Neural cell (in vitro differentiated cells): ENCODE results near the gene DGKI. TPM values are rescaled to one million over a fixed set of nuclear protein-coding genes. Genes with fewer than 3 reads are reported as not detected.

Source experiments
- H2AFZ ChIP-seq: fragments of 200-600, 300-800 bp; sonication (generic), shearing (Covaris generic); 2 replicates; pipeline ENCODE4 v1.6.0; 2014; ENCODE audit warnings: low read depth, mild to moderate bottlenecking, antibody characterized with exemption, low read length, moderate library complexity
- H3F3A ChIP-seq: fragments of 200-600 bp; shearing (Covaris generic); 2 replicates; pipeline ENCODE4 v1.6.1; 2016; ENCODE audit warnings: mild to moderate bottlenecking, moderate library complexity, mixed read lengths, antibody characterized with exemption, low read length; ENCODE audit not compliant: insufficient read depth, poor library complexity, severe bottlenecking
- H3K27ac ChIP-seq: fragments of 200-600, 300-800 bp; sonication (generic), shearing (Covaris generic); 2 replicates; pipeline ENCODE4 v1.5.1; 2014; ENCODE audit warnings: mild to moderate bottlenecking, low read length, moderate library complexity
- H3K27me3 ChIP-seq: fragments of 300-800, 200-600 bp; sonication (generic), shearing (Covaris generic); 2 replicates; pipeline ENCODE4 v1.6.0; 2014; ENCODE audit warnings: mild to moderate bottlenecking, low read depth, low read length, moderate library complexity; ENCODE audit not compliant: insufficient read depth
- H3K36me3 ChIP-seq: fragments of 300-800, 200-600 bp; sonication (generic), shearing (Covaris generic); 2 replicates; pipeline ENCODE4 v1.5.1; 2014; ENCODE audit warnings: mild to moderate bottlenecking, antibody characterized with exemption, low read length, moderate library complexity; ENCODE audit not compliant: insufficient read depth
- H3K4me2 ChIP-seq: fragments of 300-800, 200-600 bp; sonication (generic), shearing (Covaris generic); 2 replicates; pipeline ENCODE4 v1.6.0; 2014; ENCODE audit warnings: mild to moderate bottlenecking, low read length
- H3K4me3 ChIP-seq: fragments of 300-800, 200-600 bp; sonication (generic), shearing (Covaris generic); 2 replicates; pipeline ENCODE4 v1.5.1; 2014; ENCODE audit warnings: mild to moderate bottlenecking, low read length, moderate library complexity
- H3K79me2 ChIP-seq: fragments of 200-600 bp; shearing (Covaris generic); replicated peaks from 2 replicates; pipeline ENCODE4 v1.6.0; 2014; ENCODE audit warnings: mild to moderate bottlenecking, low read length, moderate library complexity; ENCODE audit not compliant: insufficient read depth
- H3K9ac ChIP-seq: fragments of 300-800, 200-600 bp; sonication (generic), shearing (Covaris generic); 2 replicates; pipeline ENCODE4 v1.6.1; 2016; ENCODE audit warnings: mild to moderate bottlenecking, low read length, mixed read lengths
- H3K9me2 ChIP-seq: fragments of 200-600 bp; shearing (Covaris generic); 2 replicates; pipeline ENCODE4 v1.6.1; 2016; ENCODE audit warnings: mild to moderate bottlenecking, low read length, mixed read lengths; ENCODE audit not compliant: insufficient read depth
- H3K9me3 ChIP-seq: fragments of 200-600, 300-800 bp; sonication (generic), shearing (Covaris generic); 2 replicates; pipeline ENCODE4 v1.6.1; 2016; ENCODE audit warnings: mild to moderate bottlenecking, mixed run types, low read length, moderate library complexity, mixed read lengths
- H4K20me1 ChIP-seq: fragments of 200-600 bp; shearing (Covaris generic); 2 replicates; pipeline ENCODE4 v1.6.1; 2016; ENCODE audit warnings: mild to moderate bottlenecking, mixed run types; ENCODE audit not compliant: insufficient read depth
- CTCF ChIP-seq: fragments of 450-650 bp; IDR thresholded peaks from 2 replicates; pipeline ENCODE4 v1.5.1; 2014; ENCODE audit warnings: antibody characterized with exemption, mild to moderate bottlenecking, moderate library complexity; ENCODE audit not compliant: poor library complexity, severe bottlenecking
- EP300 ChIP-seq: fragments of 450-650 bp; conservative IDR thresholded peaks from 2 replicates; pipeline ENCODE4 v1.6.1; 2014; ENCODE audit warnings: antibody characterized with exemption, mild to moderate bottlenecking, moderate library complexity; ENCODE audit not compliant: poor library complexity, severe bottlenecking
- EZH2 ChIP-seq: fragments of 200-600, 300-800 bp; shearing (Covaris generic), sonication (generic); IDR thresholded peaks from 2 replicates; pipeline ENCODE4 v1.6.1; 2014; ENCODE audit warnings: antibody characterized with exemption, low read length, borderline replicate concordance, mild to moderate bottlenecking; ENCODE audit not compliant: insufficient read depth, poor library complexity, severe bottlenecking
- MXI1 ChIP-seq: fragments of 450-650 bp; conservative IDR thresholded peaks from 2 replicates; pipeline ENCODE4 v1.6.1; 2014; ENCODE audit warnings: antibody characterized with exemption, mild to moderate bottlenecking; ENCODE audit not compliant: poor library complexity, severe bottlenecking
- POLR2AphosphoS5 ChIP-seq: IDR thresholded peaks from 2 replicates; pipeline ENCODE4 v1.6.1; 2012
- RAD21 ChIP-seq: fragments of 450-650 bp; conservative IDR thresholded peaks from 2 replicates; pipeline ENCODE4 v1.6.1; 2014; ENCODE audit warnings: antibody characterized with exemption, mild to moderate bottlenecking, moderate library complexity
- REST ChIP-seq: IDR thresholded peaks from 2 replicates; pipeline ENCODE4 v1.6.1; 2012; ENCODE audit warnings: borderline replicate concordance
- SMC3 ChIP-seq: fragments of 450-650 bp; conservative IDR thresholded peaks from 2 replicates; pipeline ENCODE4 v1.6.1; 2014; ENCODE audit warnings: antibody characterized with exemption, mild to moderate bottlenecking, moderate library complexity; ENCODE audit not compliant: poor library complexity
- TAF1 ChIP-seq: IDR thresholded peaks from 2 replicates; pipeline ENCODE4 v1.6.1; 2012; ENCODE audit warnings: low read depth
- polyA plus RNA-seq: library from polyadenylated mRNA; depleted of rRNA; stranded (reverse); fragments of >200 nt; gene quantifications from 2 replicates; pipeline ENCODE4 v1.2.3, GENCODE V29; 2014

Gene DGKI
- polyA plus RNA-seq, 1 donor from 2014 or later, result 15.8 TPM

GRCh38 chr7:137691566-137691965, 155.2 kb downstream of the DGKI start:
- Histone ChIP-seq H3K27ac (no peak overlapping the region), H2AFZ (no peak overlapping the region)

GRCh38 chr7:137690635-137691034, 156.1 kb downstream of the DGKI start:
- no peak overlapping the region for H3K4me3 ChIP-seq
- H3K36me3 ChIP-seq, result peaks cover 6% of the 10 kb centered on the region
- H3K79me2 ChIP-seq, result no peaks in the 10 kb centered on the region
- no peak overlapping the region for H3K27ac ChIP-seq
- no peak overlapping the region for H3K4me2 ChIP-seq
- no peaks in the 10 kb centered on the region for H3K9me3 ChIP-seq
- no peak overlapping the region for H2AFZ ChIP-seq
- no peak overlapping the region for H3K9ac ChIP-seq
- H3K9me2 ChIP-seq, result no peaks in the 10 kb centered on the region
- no peaks in the 10 kb centered on the region for H3F3A ChIP-seq
- no peaks in the 10 kb centered on the region for H3K27me3 ChIP-seq
- TF ChIP-seq RAD21 (no peak), EZH2 (no peak), EP300 (no peak), REST (no peak), CTCF (no peak), MXI1 (no peak), SMC3 (no peak), TAF1 (no peak), POLR2AphosphoS5 (no peak)
- H4K20me1 ChIP-seq, result no peaks in the 10 kb centered on the region

More at GRCh38 chr7:137691566-137691965, 155.2 kb downstream of the DGKI start:
- no peaks in the 10 kb centered on the region for H3K9me2 ChIP-seq
- H4K20me1 ChIP-seq, result no peaks in the 10 kb centered on the region
- no peaks in the 10 kb centered on the region for H3F3A ChIP-seq
- no peak overlapping the region for H3K9ac ChIP-seq
- no peaks in the 10 kb centered on the region for H3K9me3 ChIP-seq
- H3K27me3 ChIP-seq, result no peaks in the 10 kb centered on the region
- no peak overlapping the region for H3K4me2 ChIP-seq
- H3K36me3 ChIP-seq, result peaks cover 6% of the 10 kb centered on the region
- H3K4me3 ChIP-seq, result no peak overlapping the region
- no peaks in the 10 kb centered on the region for H3K79me2 ChIP-seq
- no peak for TF ChIP-seq EP300

- no peaks in the 10 kb centered on the region for H3F3A ChIP-seq
- peaks cover 6% of the 10 kb centered on the region for H3K36me3 ChIP-seq
- no peaks in the 10 kb centered on the region for H3K9me2 ChIP-seq
- H3K27me3 ChIP-seq, result no peaks in the 10 kb centered on the region
- no peak overlapping the region for H2AFZ ChIP-seq
- H3K27ac ChIP-seq, result no peak overlapping the region
- H4K20me1 ChIP-seq, result no peaks in the 10 kb centered on the region
- H3K4me2 ChIP-seq, result no peak overlapping the region
- H3K9me3 ChIP-seq, result no peaks in the 10 kb centered on the region
- H3K79me2 ChIP-seq, result no peaks in the 10 kb centered on the region
- no peak overlapping the region for H3K9ac ChIP-seq
- TF ChIP-seq CTCF (no peak), TAF1 (no peak), SMC3 (no peak)
- no peak overlapping the region for H3K4me3 ChIP-seq
These were observed 157.0 kb downstream of the DGKI start for GRCh38 chr7:137689761-137690160.
